Stromal cell of bone marrow (primary cell): ENCODE data around the gene CKMT1A.
"Not testable (repeated sequence)": the region's sequence is repeated elsewhere in the genome, so short reads cannot be mapped to it uniquely, and the experiment has no call there.

ENCODE experiments used
- DNase-seq: peaks from one replicate; pipeline ENCODE4 v3.0.0-alpha.2; 2012; ENCODE audit warnings: low read depth

CKMT1A gene

GRCh38 chr15:43693148-43694022, at the start of gene CKMT1A:
Gene CKMT1A, plus strand, starts transcription at chr15:43693859. Its CDS starts 192 bp downstream, at chr15:43694051.
- DNase-seq: not testable (repeated sequence)

- DNase-seq: no peak
Measured at GRCh38 chr15:43648649-43649429, 44.8 kb upstream of the CKMT1A start, which contains the start of gene CATSPER2. Gene CATSPER2, minus strand, starts transcription at chr15:43648844. Its CDS starts 783 bp downstream, at chr15:43648061.

GRCh38 chr15:43649430-43649926, 44.2 kb upstream of the CKMT1A start:
- not testable (repeated sequence) for DNase-seq

- DNase-seq: not testable (repeated sequence)
Measured at GRCh38 chr15:43659727-43660126, 33.9 kb upstream of the CKMT1A start.

- not testable (repeated sequence) for DNase-seq
Measured at GRCh38 chr15:43662293-43662692, 31.4 kb upstream of the CKMT1A start.

GRCh38 chr15:43663333-43663732, 30.3 kb upstream of the CKMT1A start:
- DNase-seq: not testable (repeated sequence)

GRCh38 chr15:43666177-43666576, 27.5 kb upstream of the CKMT1A start:
- not testable (repeated sequence) for DNase-seq

GRCh38 chr15:43674175-43674574, 19.5 kb upstream of the CKMT1A start:
- DNase-seq: not testable (repeated sequence)

- not testable (repeated sequence) for DNase-seq
Measured at GRCh38 chr15:43689604-43690301, 3.9 kb upstream of the CKMT1A start.

- DNase-seq: not testable (repeated sequence)
Measured at GRCh38 chr15:43692679-43693078, 980 bp upstream of the CKMT1A start.

GRCh38 chr15:43702174-43702573, 8.5 kb downstream of the CKMT1A start:
- DNase-seq: no peak

GRCh38 chr15:43702701-43703424, 9.2 kb downstream of the CKMT1A start:
- no peak for DNase-seq

GRCh38 chr15:43710431-43711131, 16.9 kb downstream of the CKMT1A start:
- DNase-seq: not testable (repeated sequence)

- no peak for DNase-seq
Measured at GRCh38 chr15:43723151-43723550, 29.5 kb downstream of the CKMT1A start.

- not testable (repeated sequence) for DNase-seq
Measured at GRCh38 chr15:43726306-43726705, 32.6 kb downstream of the CKMT1A start.

- DNase-seq: not testable (repeated sequence)
Measured at GRCh38 chr15:43728053-43728725, 34.5 kb downstream of the CKMT1A start.

- no peak for DNase-seq
Measured at GRCh38 chr15:43735416-43735815, 41.8 kb downstream of the CKMT1A start.

GRCh38 chr15:43746245-43746902, 52.7 kb downstream of the CKMT1A start, which contains the start of gene PDIA3:
Gene PDIA3, plus strand, starts transcription at chr15:43746438. Its CDS starts 102 bp downstream, at chr15:43746540.
- peak; percentile 79 for DNase-seq

GRCh38 chr15:43746903-43747309, 53.2 kb downstream of the CKMT1A start:
- DNase-seq: not testable (repeated sequence)
